IPS-18a (cell line): Measurements from ENCODE around the gene ARL8A.
A peak's percentile ranks its signal among the peaks of the same experiment; 100 is the strongest.

Experiments used
- H3K27ac ChIP-seq: one replicate; pipeline ENCODE4 v1.5.1; 2013; ENCODE audit warnings: low read length
- H3K27me3 ChIP-seq: one replicate; pipeline ENCODE4 v1.6.1; 2013; ENCODE audit warnings: mild to moderate bottlenecking, low read length; ENCODE audit not compliant: control insufficient read depth, insufficient read depth
- H3K36me3 ChIP-seq: one replicate; pipeline ENCODE4 v1.6.1; 2013; ENCODE audit warnings: low read depth, low read length; ENCODE audit not compliant: control insufficient read depth
- H3K4me1 ChIP-seq: one replicate; pipeline ENCODE4 v1.6.1; 2013; ENCODE audit warnings: low read depth, low read length; ENCODE audit not compliant: control insufficient read depth
- H3K4me3 ChIP-seq: one replicate; pipeline ENCODE4 v1.5.1; 2013; ENCODE audit warnings: low read length
- H3K9ac ChIP-seq: one replicate; pipeline ENCODE4 v1.6.1; 2013; ENCODE audit warnings: mild to moderate bottlenecking, low read length, moderate library complexity
- H3K9me3 ChIP-seq: one replicate; pipeline ENCODE4 v1.6.1; 2013; ENCODE audit warnings: low read depth, low read length; ENCODE audit not compliant: control insufficient read depth

ARL8A gene

GRCh38 chr1:202093858-202094257, 50.7 kb downstream of the ARL8A start:
- Histone ChIP-seq H3K9ac (no peak overlapping the region), H3K9me3 (no peaks in the 10 kb centered on the region), H3K27ac (no peak overlapping the region)

GRCh38 chr1:202090994-202091393, 53.5 kb downstream of the ARL8A start:
- Histone ChIP-seq H3K9ac (no peak overlapping the region), H3K9me3 (no peaks in the 10 kb centered on the region), H3K36me3 (no peaks in the 10 kb centered on the region), H3K27ac (no peak overlapping the region), H3K27me3 (no peaks in the 10 kb centered on the region), H3K4me3 (no peak overlapping the region), H3K4me1 (peaks cover 8% of the 10 kb centered on the region)

More at GRCh38 chr1:202093858-202094257, 50.7 kb downstream of the ARL8A start:
- H3K36me3 ChIP-seq: no peaks in the 10 kb centered on the region
- H3K27me3 ChIP-seq: no peaks in the 10 kb centered on the region
- no peak overlapping the region for H3K4me3 ChIP-seq
- H3K4me1 ChIP-seq: no peaks in the 10 kb centered on the region

- Histone ChIP-seq H3K36me3 (no peaks in the 10 kb centered on the region), H3K9ac (no peak overlapping the region), H3K9me3 (no peaks in the 10 kb centered on the region), H3K27ac (no peak overlapping the region), H3K27me3 (no peaks in the 10 kb centered on the region), H3K4me1 (peaks cover 25% of the 10 kb centered on the region), H3K4me3 (no peak overlapping the region)
Observed at GRCh38 chr1:202088206-202088605, 56.3 kb downstream of the ARL8A start.

- Histone ChIP-seq H3K4me3 (peak overlapping the region; percentile 17), H3K4me1 (peaks cover 25% of the 10 kb centered on the region), H3K27ac (peak overlapping the region; percentile 14), H3K9me3 (no peaks in the 10 kb centered on the region), H3K27me3 (no peaks in the 10 kb centered on the region), H3K36me3 (no peaks in the 10 kb centered on the region), H3K9ac (no peak overlapping the region)
Observed at GRCh38 chr1:202086579-202087350, 57.8 kb downstream of the ARL8A start.

GRCh38 chr1:202085682-202086373, 58.7 kb downstream of the ARL8A start:
- Histone ChIP-seq H3K27me3 (no peaks in the 10 kb centered on the region), H3K4me1 (peaks cover 25% of the 10 kb centered on the region), H3K36me3 (no peaks in the 10 kb centered on the region), H3K4me3 (peak overlapping the region; percentile 17), H3K9me3 (no peaks in the 10 kb centered on the region), H3K27ac (peak overlapping the region; percentile 14), H3K9ac (no peak overlapping the region)

- no peaks in the 10 kb centered on the region for H3K9me3 ChIP-seq
- no peaks in the 10 kb centered on the region for H3K36me3 ChIP-seq
- H3K9ac ChIP-seq: no peak overlapping the region
- H3K27me3 ChIP-seq: no peaks in the 10 kb centered on the region
- no peak overlapping the region for H3K4me3 ChIP-seq
- H3K4me1 ChIP-seq: peaks cover 25% of the 10 kb centered on the region
- H3K27ac ChIP-seq: no peak overlapping the region
Observed at GRCh38 chr1:202084791-202085681, 59.5 kb downstream of the ARL8A start.
